ENCODE measurements around the gene GAS6. TPM values are rescaled to one million over a fixed set of nuclear protein-coding genes. Genes with fewer than 3 reads are reported as not detected.

GAS6 gene
- total RNA-seq, 1 experiment from 2014 or later = 20.9 TPM

DNA sequence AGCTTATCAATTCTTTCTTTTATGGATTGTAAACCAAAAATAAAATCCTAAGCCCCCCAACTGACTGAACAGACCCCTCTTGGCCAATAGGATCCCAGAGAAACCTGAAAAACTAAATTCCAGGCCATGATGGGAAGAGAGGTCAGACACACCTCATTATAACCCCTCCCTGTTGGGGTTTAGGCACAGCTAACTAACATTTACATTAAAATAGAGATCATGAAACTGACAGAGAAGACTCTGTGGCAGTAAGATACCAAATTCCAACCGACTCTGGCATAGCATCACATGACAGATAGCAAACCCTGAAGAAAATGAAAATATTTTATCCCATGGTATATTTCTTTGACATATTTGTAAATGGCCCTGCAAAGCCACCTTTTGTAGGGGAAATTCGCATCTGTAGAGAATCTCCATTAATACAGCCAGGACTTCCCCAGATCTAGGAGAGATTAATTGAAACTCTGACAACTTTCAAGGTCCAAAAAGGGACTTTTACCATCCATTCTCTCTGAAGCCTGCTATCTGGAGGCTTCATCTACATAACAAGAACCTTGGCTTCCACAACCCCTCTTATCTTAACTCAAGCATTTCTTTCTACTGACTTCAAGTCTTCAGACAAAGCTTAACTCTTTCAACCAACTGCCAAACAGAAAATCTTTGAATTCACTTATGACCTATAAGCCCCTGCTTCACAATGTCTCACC is 27.1 kb upstream of the GAS6 start:
- no peak overlapping the region for H3K4me2 ChIP-seq (ENCODE audit: low read length)
- ATAC-seq (peak; percentile 27), DNase-seq (no peak)
- no peaks in the 10 kb centered on the region for H3K27me3 ChIP-seq (ENCODE audit: low read length)
- H3K4me3 ChIP-seq (ENCODE audit: low read length) = no peak overlapping the region
- 0 out of 2 replicates have a peak, but pooled peaks cover 4% of the 10 kb centered on the region for H3K9me3 ChIP-seq (ENCODE audit: low read length)
- ChIA-PET CTCF (no interaction called here), POLR2A (ENCODE audit: unreplicated experiment) (no interaction called here)
- no peaks in the 10 kb centered on the region for H3K36me3 ChIP-seq (ENCODE audit: low read depth, low read length)
- no peaks in the 10 kb centered on the region for H3K9me2 ChIP-seq (replicated peaks; ENCODE audit: low read length)
- BruUV-seq (replicated peaks) = TSS peak; percentile 32
- H3K79me2 ChIP-seq (ENCODE audit: low read length) = no peaks in the 10 kb centered on the region
- H2AFZ ChIP-seq (ENCODE audit: low read length) = no peak overlapping the region
- intact Hi-C loops (cut with micrococcal nuclease) = no loop called here
- H3K27ac ChIP-seq (ENCODE audit: low read length) = no peak overlapping the region
- no peaks in the 10 kb centered on the region for H4K20me1 ChIP-seq (ENCODE audit: low read length)
- H3F3A ChIP-seq (ENCODE audit: low read length, unreplicated experiment) = no peaks in the 10 kb centered on the region
- H3K9ac ChIP-seq (ENCODE audit: low read length) = no peak overlapping the region
- TF ChIP-seq EZH2 (IDR thresholded peaks at IDR 0.05; ENCODE audit: low read length, unreplicated experiment) (no peak), EZH2phosphoT487 (IDR thresholded peaks at IDR 0.05; ENCODE audit: borderline replicate concordance, low read length) (no peak)
- TF ChIP-seq, protein P1, sequence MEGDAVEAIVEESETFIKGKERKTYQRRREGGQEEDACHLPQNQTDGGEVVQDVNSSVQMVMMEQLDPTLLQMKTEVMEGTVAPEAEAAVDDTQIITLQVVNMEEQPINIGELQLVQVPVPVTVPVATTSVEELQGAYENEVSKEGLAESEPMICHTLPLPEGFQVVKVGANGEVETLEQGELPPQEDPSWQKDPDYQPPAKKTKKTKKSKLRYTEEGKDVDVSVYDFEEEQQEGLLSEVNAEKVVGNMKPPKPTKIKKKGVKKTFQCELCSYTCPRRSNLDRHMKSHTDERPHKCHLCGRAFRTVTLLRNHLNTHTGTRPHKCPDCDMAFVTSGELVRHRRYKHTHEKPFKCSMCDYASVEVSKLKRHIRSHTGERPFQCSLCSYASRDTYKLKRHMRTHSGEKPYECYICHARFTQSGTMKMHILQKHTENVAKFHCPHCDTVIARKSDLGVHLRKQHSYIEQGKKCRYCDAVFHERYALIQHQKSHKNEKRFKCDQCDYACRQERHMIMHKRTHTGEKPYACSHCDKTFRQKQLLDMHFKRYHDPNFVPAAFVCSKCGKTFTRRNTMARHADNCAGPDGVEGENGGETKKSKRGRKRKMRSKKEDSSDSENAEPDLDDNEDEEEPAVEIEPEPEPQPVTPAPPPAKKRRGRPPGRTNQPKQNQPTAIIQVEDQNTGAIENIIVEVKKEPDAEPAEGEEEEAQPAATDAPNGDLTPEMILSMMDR (conservative IDR thresholded peaks at IDR 0.05; ENCODE audit: low read depth, low read length) = no peak
- no peaks in the 10 kb centered on the region for H3K4me1 ChIP-seq (ENCODE audit: insufficient read depth, low read length)

DNA sequence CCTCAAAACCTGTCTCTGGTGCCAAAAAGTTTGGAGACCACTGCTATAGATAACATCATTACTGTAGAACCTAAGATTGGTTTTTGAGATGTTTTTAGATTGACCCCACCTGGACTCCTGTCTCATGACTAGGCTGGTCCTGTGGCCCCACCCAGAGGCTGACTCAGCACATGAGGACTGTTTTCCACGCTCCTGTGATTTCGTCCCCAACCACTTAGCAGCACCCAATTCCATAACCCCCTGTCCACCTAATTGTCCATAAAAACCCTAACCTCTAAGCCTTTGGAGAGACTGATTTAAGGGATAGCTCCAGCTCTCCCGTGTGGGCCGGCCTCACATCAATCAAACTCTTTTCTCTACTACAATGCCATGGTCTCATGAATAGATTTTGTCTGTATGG is 25.6 kb upstream of the GAS6 start:
- Histone ChIP-seq H3K9me2 (replicated peaks; ENCODE audit: low read length) (no peaks in the 10 kb centered on the region), H3K9ac (ENCODE audit: low read length) (no peak overlapping the region), H3K79me2 (ENCODE audit: low read length) (no peaks in the 10 kb centered on the region), H3K9me3 (ENCODE audit: low read length) (0 out of 2 replicates have a peak, but pooled peaks cover 4% of the 10 kb centered on the region), H3F3A (ENCODE audit: low read length, unreplicated experiment) (no peaks in the 10 kb centered on the region), H4K20me1 (ENCODE audit: low read length) (no peaks in the 10 kb centered on the region), H3K27ac (ENCODE audit: low read length) (no peak overlapping the region), H3K4me3 (ENCODE audit: low read length) (no peak overlapping the region), H3K4me1 (ENCODE audit: insufficient read depth, low read length) (no peaks in the 10 kb centered on the region), H3K36me3 (ENCODE audit: low read depth, low read length) (no peaks in the 10 kb centered on the region), H3K27me3 (ENCODE audit: low read length) (no peaks in the 10 kb centered on the region), H3K4me2 (ENCODE audit: low read length) (no peak overlapping the region), H2AFZ (ENCODE audit: low read length) (no peak overlapping the region)
- POLR2A ChIA-PET (ENCODE audit: unreplicated experiment) = no interaction called here
- TF ChIP-seq, protein P1 (conservative IDR thresholded peaks at IDR 0.05; ENCODE audit: low read depth, low read length) = no peak
- no peak for TF ChIP-seq EZH2phosphoT487 (IDR thresholded peaks at IDR 0.05; ENCODE audit: borderline replicate concordance, low read length)
- TF ChIP-seq EZH2 (IDR thresholded peaks at IDR 0.05; ENCODE audit: low read length, unreplicated experiment) = no peak
- DNase-seq = no peak
- CTCF ChIA-PET = no interaction called here
- no peak; the same call in 1 of the 2 replicates for ATAC-seq
- intact Hi-C loops (cut with micrococcal nuclease) = no loop called here
- BruUV-seq (replicated peaks) = no TSS peak

DNA sequence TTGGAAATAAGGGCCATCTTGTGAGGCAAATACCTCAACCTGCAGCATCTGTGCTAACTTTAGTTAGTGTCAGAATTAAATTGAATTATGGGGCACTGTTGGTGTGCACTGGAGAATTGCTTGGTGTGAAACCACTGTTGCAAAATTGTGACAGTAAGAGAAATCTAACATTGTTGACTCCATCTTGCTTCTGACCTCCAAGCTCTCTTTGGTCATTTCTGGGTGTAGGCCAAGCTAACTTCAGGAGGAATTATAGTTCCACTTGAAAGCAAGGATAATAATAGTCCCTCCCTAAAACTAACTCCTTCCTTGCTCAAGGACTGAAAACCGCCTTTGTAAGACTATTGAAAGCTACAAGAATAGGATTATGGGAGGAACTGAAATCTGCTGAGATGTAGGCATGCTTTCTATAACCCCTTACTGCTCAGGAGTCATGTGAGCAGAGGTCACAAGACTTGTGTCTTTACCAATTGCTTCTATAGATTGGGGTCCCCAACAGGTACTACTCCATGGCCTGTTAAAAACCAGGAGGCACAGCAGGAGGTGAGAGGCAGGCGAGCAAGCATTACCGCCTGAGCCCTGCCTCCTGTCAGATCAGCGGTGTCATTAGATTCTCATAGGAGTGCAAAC is 24.9 kb upstream of the GAS6 start:
- Histone ChIP-seq H3K9ac (ENCODE audit: low read length) (no peak overlapping the region), H3K9me3 (ENCODE audit: low read length) (0 out of 2 replicates have a peak, but pooled peaks cover 4% of the 10 kb centered on the region), H3K79me2 (ENCODE audit: low read length) (no peaks in the 10 kb centered on the region), H3K27ac (ENCODE audit: low read length) (no peak overlapping the region), H3K4me1 (ENCODE audit: insufficient read depth, low read length) (no peaks in the 10 kb centered on the region), H2AFZ (ENCODE audit: low read length) (no peak overlapping the region), H4K20me1 (ENCODE audit: low read length) (no peaks in the 10 kb centered on the region), H3K36me3 (ENCODE audit: low read depth, low read length) (no peaks in the 10 kb centered on the region), H3K27me3 (ENCODE audit: low read length) (no peaks in the 10 kb centered on the region), H3K4me3 (ENCODE audit: low read length) (no peak overlapping the region), H3K9me2 (replicated peaks; ENCODE audit: low read length) (no peaks in the 10 kb centered on the region), H3K4me2 (ENCODE audit: low read length) (no peak overlapping the region), H3F3A (ENCODE audit: low read length, unreplicated experiment) (no peaks in the 10 kb centered on the region)
- ChIA-PET CTCF (no interaction called here), POLR2A (ENCODE audit: unreplicated experiment) (no interaction called here)
- no TSS peak for BruUV-seq (replicated peaks)
- ATAC-seq (no peak), DNase-seq (no peak)
- TF ChIP-seq EZH2 (IDR thresholded peaks at IDR 0.05; ENCODE audit: low read length, unreplicated experiment) = no peak
- intact Hi-C loops (cut with micrococcal nuclease) = no loop called here
